H1 (cell line): ENCODE data around the gene PRR33. TPM values are rescaled to one million over a fixed set of nuclear protein-coding genes. Genes with fewer than 3 reads are reported as not detected.

Experiments used
- CTCF ChIA-PET: fragments of 300-600 bp; sonication (Branson Sonifier 250); formaldehyde crosslinking; loops from one replicate; lab custom pipeline; 2021; ENCODE audit not compliant: partially characterized antibody; lab: Charles Lee
- POLR2A ChIA-PET: fragments of 300-600 bp; sonication (Branson Sonifier 250); formaldehyde crosslinking; loops from one replicate; lab custom pipeline; 2021; ENCODE audit warnings: inconsistent platforms; ENCODE audit not compliant: partially characterized antibody; lab: Charles Lee
- DNase-seq, 2 experiments: peaks; one replicate each; pipeline versions ENCODE4 v3.0.0 to v3.0.0-alpha.2; 2010 to 2022; ENCODE audit warnings: low spot score in 2 of 2, low read depth in 1 of 2, mixed read lengths in 1 of 2
- FAIRE-seq: peaks from 2 replicates; lab custom pipeline; 2011; peaks lifted over from hg19 to GRCh38; lab: Jason Lieb, UNC
- H2AFZ ChIP-seq: 2 replicates; pipeline ENCODE4 v1.8.1; 2012; ENCODE audit warnings: low read length, inconsistent platforms
- H2AK5ac ChIP-seq: 2 replicates; pipeline ENCODE4 v1.6.1; 2013; ENCODE audit warnings: low read depth, low read length
- H2BK120ac ChIP-seq: replicated peaks from 2 replicates; pipeline ENCODE3; 2013; ENCODE audit warnings: low read depth, low read length, inconsistent platforms
- H2BK12ac ChIP-seq: 2 replicates; pipeline ENCODE4 v1.6.1; 2013; ENCODE audit warnings: low read depth, low read length
- H2BK15ac ChIP-seq: 2 replicates; pipeline ENCODE4 v1.6.1; 2013; ENCODE audit warnings: low read length
- H2BK20ac ChIP-seq: 2 replicates; pipeline ENCODE4 v1.6.1; 2013; ENCODE audit warnings: low read length
- H2BK5ac ChIP-seq: 2 replicates; pipeline ENCODE4 v1.6.1; 2013; ENCODE audit warnings: low read depth, low read length
- H3K14ac ChIP-seq: 2 replicates; pipeline ENCODE4 v1.6.1; 2013; ENCODE audit warnings: inconsistent platforms; ENCODE audit not compliant: insufficient read length
- H3K18ac ChIP-seq: 2 replicates; pipeline ENCODE4 v1.6.1; 2013; ENCODE audit warnings: low read length; ENCODE audit errors: extremely low read depth
- H3K23ac ChIP-seq: 2 replicates; pipeline ENCODE4 v1.6.1; 2013; ENCODE audit warnings: inconsistent platforms; ENCODE audit not compliant: insufficient read length
- H3K23me2 ChIP-seq: 2 replicates; pipeline ENCODE4 v1.6.1; 2013; ENCODE audit warnings: low read depth, low read length
- H3K27ac ChIP-seq: 2 replicates; pipeline ENCODE4 v1.6.1; 2011; ENCODE audit warnings: low read depth, low read length, inconsistent platforms
- H3K27me3 ChIP-seq, 4 experiments: replicated peaks in 1 of 4; 1 replicate in 1 of 4; 2 replicates in 3 of 4; pipeline versions ENCODE4 v1.6.1 to v1.8.1; 2011 to 2013; ENCODE audit warnings: low read length in 3 of 4, mild to moderate bottlenecking in 3 of 4, inconsistent platforms in 2 of 4, mixed read lengths in 2 of 4, moderate library complexity in 1 of 4; ENCODE audit not compliant: control insufficient read depth in 3 of 4, insufficient read depth in 3 of 4; ENCODE audit errors: extremely low read depth in 1 of 4
- H3K36me3 ChIP-seq, 4 experiments: 2 replicates each; pipeline versions ENCODE4 v1.6.1 to v1.8.1; 2011 to 2013; ENCODE audit warnings: mild to moderate bottlenecking in 4 of 4, low read length in 3 of 4, moderate library complexity in 2 of 4, control low read depth in 1 of 4, inconsistent platforms in 1 of 4; ENCODE audit not compliant: insufficient read depth in 4 of 4, control insufficient read depth in 2 of 4
- H3K4ac ChIP-seq: replicated peaks from 2 replicates; pipeline ENCODE3; 2013; ENCODE audit warnings: low read length, low read depth, mixed read lengths, inconsistent platforms; ENCODE audit not compliant: insufficient read length
- H3K4me1 ChIP-seq, 4 experiments: replicated peaks in 1 of 4; 1 replicate in 1 of 4; 2 replicates in 3 of 4; pipeline versions ENCODE4 v1.6.1 to v1.8.1; 2011 to 2013; ENCODE audit warnings: low read length in 3 of 4, inconsistent platforms in 2 of 4, mixed read lengths in 1 of 4; ENCODE audit not compliant: insufficient read depth in 4 of 4, control insufficient read depth in 3 of 4
- H3K4me2 ChIP-seq, 2 experiments: 2 replicates each; pipeline versions ENCODE4 v1.6.1 to v1.8.1; 2011 to 2013; ENCODE audit warnings: low read depth in 2 of 2, low read length in 2 of 2, control low read depth in 1 of 2, inconsistent platforms in 1 of 2, mild to moderate bottlenecking in 1 of 2; ENCODE audit not compliant: insufficient read depth in 1 of 2
- H3K4me3 ChIP-seq, 4 experiments: fragments of 200-600, 300-600 bp in 1 of 4; sonication (generic), shearing (Covaris generic), sonication (Bioruptor Twin) in 1 of 4; 2 replicates each; pipeline versions ENCODE4 v1.5.1 to v1.8.1; 2011 to 2016; ENCODE audit warnings: low read length in 4 of 4, low read depth in 3 of 4, control low read depth in 2 of 4, inconsistent platforms in 2 of 4, mild to moderate bottlenecking in 2 of 4, mixed read lengths in 1 of 4, moderate library complexity in 1 of 4; ENCODE audit not compliant: insufficient read depth in 2 of 4; ENCODE audit errors: extremely low read depth in 1 of 4
- H3K56ac ChIP-seq: replicated peaks from 2 replicates; pipeline ENCODE3; 2013; ENCODE audit warnings: low read depth, mild to moderate bottlenecking, mixed read lengths, low read length, inconsistent platforms; ENCODE audit not compliant: insufficient read length
- H3K79me1 ChIP-seq: 2 replicates; pipeline ENCODE4 v1.6.1; 2013; ENCODE audit warnings: low read depth, low read length, control low read depth
- H3K79me2 ChIP-seq, 2 experiments: 2 replicates each; pipeline versions ENCODE4 v1.6.1 to v1.8.1; 2012 to 2013; ENCODE audit warnings: low read length in 2 of 2, mild to moderate bottlenecking in 2 of 2, inconsistent platforms in 1 of 2; ENCODE audit not compliant: insufficient read depth in 2 of 2, control insufficient read depth in 1 of 2
- H3K9ac ChIP-seq, 4 experiments: replicated peaks in 1 of 4; 1 replicate in 1 of 4; 2 replicates in 3 of 4; pipeline versions ENCODE4 v1.6.1 to v1.8.1; 2011 to 2013; ENCODE audit warnings: low read depth in 3 of 4, low read length in 3 of 4, control low read depth in 2 of 4, mild to moderate bottlenecking in 2 of 4, moderate library complexity in 2 of 4, inconsistent platforms in 1 of 4; ENCODE audit errors: extremely low read depth in 1 of 4
- H3K9me3 ChIP-seq, 2 experiments: 2 replicates each; pipeline versions ENCODE4 v1.6.1 to v1.8.1; 2012 to 2013; ENCODE audit warnings: mild to moderate bottlenecking in 2 of 2, moderate library complexity in 2 of 2, control low read depth in 1 of 2, inconsistent platforms in 1 of 2, low read depth in 1 of 2, low read length in 1 of 2, mixed read lengths in 1 of 2; ENCODE audit not compliant: insufficient read depth in 2 of 2
- H4K20me1 ChIP-seq, 2 experiments: replicated peaks in 1 of 2; 2 replicates each; pipeline versions ENCODE3 to v1.8.1; 2011 to 2013; ENCODE audit warnings: inconsistent platforms in 2 of 2, low read length in 2 of 2, mild to moderate bottlenecking in 1 of 2; ENCODE audit not compliant: insufficient read depth in 2 of 2, control insufficient read depth in 1 of 2
- H4K5ac ChIP-seq: 2 replicates; pipeline ENCODE4 v1.6.1; 2013; ENCODE audit warnings: low read length, low read depth, mixed read lengths, inconsistent platforms; ENCODE audit not compliant: insufficient read length
- H4K8ac ChIP-seq: 2 replicates; pipeline ENCODE4 v1.8.0; 2013; ENCODE audit warnings: mild to moderate bottlenecking, moderate library complexity, low read length, inconsistent platforms; ENCODE audit not compliant: insufficient read depth; ENCODE audit errors: extremely low read depth
- H4K91ac ChIP-seq: replicated peaks from 2 replicates; pipeline ENCODE3; 2013; ENCODE audit warnings: low read length, mixed read lengths, inconsistent platforms; ENCODE audit not compliant: insufficient read length
- HDAC6 ChIP-seq: IDR thresholded peaks from one replicate; pipeline ENCODE4 v1.7.1; 2012; ENCODE audit warnings: low read depth, mild to moderate bottlenecking, inconsistent platforms, low read length, moderate library complexity
- RAD21 ChIP-seq, 2 experiments: IDR thresholded peaks in 1 of 2; conservative IDR thresholded peaks in 1 of 2; 2 replicates each; pipeline ENCODE4 v1.6.1; 2011; ENCODE audit warnings: low read depth in 2 of 2, low read length in 2 of 2, improper control_type of control experiment in 1 of 2, inconsistent platforms in 1 of 2, mild to moderate bottlenecking in 1 of 2, moderate library complexity in 1 of 2
- SIN3A ChIP-seq, 2 experiments: IDR thresholded peaks in 1 of 2; conservative IDR thresholded peaks in 1 of 2; 2 replicates each; pipeline ENCODE4 v1.6.1; 2011 to 2012; ENCODE audit warnings: low read length in 2 of 2, improper control_type of control experiment in 1 of 2, low read depth in 1 of 2, mild to moderate bottlenecking in 1 of 2
- TBP ChIP-seq: IDR thresholded peaks from 2 replicates; pipeline ENCODE4 v1.6.1; 2011; ENCODE audit warnings: low read depth, low read length, improper control_type of control experiment
- WGBS, 2 experiments: shearing (Covaris generic) in 1 of 2; methylation state at CpG; one replicate each; pipeline versions ENCODE4 v1.1.6 to v1.1.7; 2013 to 2015; ENCODE audit warnings: low lambda C conversion rate in 2 of 2, mixed read lengths in 2 of 2, inconsistent platforms in 1 of 2, low coverage in 1 of 2, missing lambda C conversion rate in 1 of 2; ENCODE audit not compliant: insufficient replicate concordance in 2 of 2, insufficient coverage in 1 of 2, insufficient read length in 1 of 2; ENCODE audit errors: extremely low coverage in 1 of 2, missing lambda C conversion rate in 1 of 2; 5-methylcytosine and 5-hydroxymethylcytosine counted together
- polyA plus RNA-seq, 7 experiments: library from polyadenylated mRNA; depleted of rRNA in 3 of 7; stranded (reverse) in 5 of 7; unstranded in 2 of 7; fragments of >200 nt in 5 of 7; fragments of 200-250 nt in 2 of 7; gene quantifications; 1 replicate in 5 of 7; 2 replicates in 1 of 7; 4 replicates in 1 of 7; pipeline versions ENCODE4 v1.2.1 to v1.2.3, GENCODE V29; 2011 to 2013; ENCODE audit warnings: missing spikeins in 2 of 7, mixed read lengths in 2 of 7
- total RNA-seq: library from RNA; stranded (reverse); fragmentation: NEBNext Ultra II Directional; extraction: Animal tissue kit (Norgen Biotek cat#: 25700); gene quantifications from 2 replicates; pipeline ENCODE4 v1.2.1, GENCODE V29; 2021

PRR33 gene
- total and polyA plus RNA-seq, 2 of the 8 experiments (the other 6 are each of a cell fraction or from before 2014, with no cell fraction given): 0.02 TPM; not detected in 1

GRCh38 chr11:1918436-1919315, 27.0 kb upstream of the PRR33 start:
- no peak overlapping the region for H4K5ac ChIP-seq
- H3K4ac ChIP-seq: no peak overlapping the region
- H3K4me2 ChIP-seq: no peak overlapping the region
- no peaks in the 10 kb centered on the region for H3K27me3 ChIP-seq
- no peak overlapping the region for H3K4me3 ChIP-seq
- H3K23ac ChIP-seq: no peak overlapping the region
- no peak overlapping the region for H2BK12ac ChIP-seq
- H4K20me1 ChIP-seq: peaks cover 0 to 2% of the 10 kb centered on the region in 2 experiments
- no peak overlapping the region for H2BK20ac ChIP-seq
- ChIA-PET POLR2A (no interaction called here), CTCF (interaction anchor here (0.6 to 4.4 kb wide), 24 partner anchors 9 to 968 kb away, joined by 3 to 47 read pairs (median 5); partner anchors contain the start of gene PRR33)
- H3K9me3 ChIP-seq: no peaks in the 10 kb centered on the region
- H2AFZ ChIP-seq: no peak overlapping the region
- H2AK5ac ChIP-seq: no peak overlapping the region
- DNase-seq (no peak), FAIRE-seq (no peak)
- no peak overlapping the region for H3K14ac ChIP-seq
- H3K9ac ChIP-seq: no peak overlapping the region
- no peak overlapping the region for H2BK15ac ChIP-seq
- no peak overlapping the region for H2BK5ac ChIP-seq
- no peak overlapping the region for H3K18ac ChIP-seq
- H3K23me2 ChIP-seq: peaks cover 5% of the 10 kb centered on the region; the same call in 1 of the 2 replicates
- 91% methylated on average over 16 of the region's 29 CpGs; no CpG with 5 or more reads in 1 of the 2 experiments for WGBS, 2 experiments
- H3K79me1 ChIP-seq: no peaks in the 10 kb centered on the region
- no peak overlapping the region for H3K27ac ChIP-seq
- no peaks in the 10 kb centered on the region for H3K36me3 ChIP-seq
- TF ChIP-seq TBP (no peak), SIN3A (conservative IDR thresholded peaks at IDR 0.05 in 1 of 2, IDR thresholded peaks at IDR 0.05 in 1 of 2; ENCODE audit: low read depth in 1 of 2, low read length in 2 of 2) (no peak), HDAC6 (no peak), RAD21 (IDR thresholded peaks at IDR 0.05 in 1 of 2, conservative IDR thresholded peaks at IDR 0.05 in 1 of 2; ENCODE audit: low read depth in 2 of 2, low read length in 2 of 2) (peak in 1 of 2 experiments; percentile 18; a peak in 1 of 4 replicates)
- no peak overlapping the region for H4K91ac ChIP-seq
- H2BK120ac ChIP-seq: no peak overlapping the region
- H3K56ac ChIP-seq: no peak overlapping the region
- H3K4me1 ChIP-seq: peaks cover 0 to 3% (median 3%) of the 10 kb centered on the region in 4 experiments; a peak in 4 of 7 replicates
- no peaks in the 10 kb centered on the region for H3K79me2 ChIP-seq
- no peak overlapping the region; the same call in 1 of the 2 replicates for H4K8ac ChIP-seq
